H9 (cell line): ENCODE data around the gene HPS4. TPM values are rescaled to one million over a fixed set of nuclear protein-coding genes. Genes with fewer than 3 reads are reported as not detected.

Experiments used
- DNase-seq: peaks from one replicate; pipeline ENCODE4 v3.0.0-alpha.2; 2017
- H2AFZ ChIP-seq: one replicate; pipeline ENCODE4 v1.6.1; 2013; ENCODE audit warnings: mild to moderate bottlenecking, low read length, control low read depth, moderate library complexity
- H2AK5ac ChIP-seq: 2 replicates; pipeline ENCODE4 v1.6.1; 2013; ENCODE audit warnings: low read length, control low read depth, mixed read lengths; ENCODE audit not compliant: insufficient read length
- H2BK120ac ChIP-seq: one replicate; pipeline ENCODE4 v1.6.1; 2013; ENCODE audit warnings: low read depth, mild to moderate bottlenecking, low read length, control low read depth, inconsistent platforms; ENCODE audit not compliant: poor library complexity, severe bottlenecking
- H2BK12ac ChIP-seq: 2 replicates; pipeline ENCODE4 v1.6.1; 2013; ENCODE audit warnings: low read length, control low read depth, mixed read lengths, low read depth; ENCODE audit not compliant: insufficient read length
- H2BK15ac ChIP-seq: 2 replicates; pipeline ENCODE4 v1.6.1; 2013; ENCODE audit warnings: low read depth, low read length, control low read depth
- H2BK20ac ChIP-seq: one replicate; pipeline ENCODE4 v1.6.1; 2013; ENCODE audit warnings: low read depth, mild to moderate bottlenecking, low read length, control low read depth, inconsistent platforms; ENCODE audit not compliant: poor library complexity, severe bottlenecking
- H2BK5ac ChIP-seq: 2 replicates; pipeline ENCODE4 v1.6.1; 2013; ENCODE audit warnings: low read length, control low read depth, mixed read lengths; ENCODE audit not compliant: insufficient read length
- H3K14ac ChIP-seq: 2 replicates; pipeline ENCODE4 v1.6.1; 2013; ENCODE audit warnings: low read length, control low read depth; ENCODE audit not compliant: insufficient read depth
- H3K18ac ChIP-seq: 2 replicates; pipeline ENCODE4 v1.6.1; 2013; ENCODE audit warnings: low read depth, mild to moderate bottlenecking, mixed read lengths, low read length, control low read depth; ENCODE audit not compliant: insufficient read length
- H3K23ac ChIP-seq: 2 replicates; pipeline ENCODE4 v1.6.1; 2013; ENCODE audit warnings: low read length, control low read depth, mixed read lengths, low read depth; ENCODE audit not compliant: insufficient read length
- H3K23me2 ChIP-seq: 2 replicates; pipeline ENCODE4 v1.6.1; 2013; ENCODE audit warnings: low read depth, mild to moderate bottlenecking, mixed read lengths, low read length, control low read depth; ENCODE audit not compliant: insufficient read length, poor library complexity, severe bottlenecking
- H3K27ac ChIP-seq: 2 replicates; pipeline ENCODE4 v1.5.1; 2013; ENCODE audit warnings: low read length, control low read depth, mixed read lengths, low read depth; ENCODE audit not compliant: insufficient read length
- H3K27me3 ChIP-seq: 2 replicates; pipeline ENCODE4 v1.6.1; 2013; ENCODE audit warnings: low read length, control low read depth, inconsistent platforms; ENCODE audit not compliant: insufficient read depth
- H3K4ac ChIP-seq: 2 replicates; pipeline ENCODE4 v1.6.1; 2013; ENCODE audit warnings: low read depth, mild to moderate bottlenecking, control low read depth, inconsistent platforms, low read length, moderate library complexity
- H3K4me1 ChIP-seq: 2 replicates; pipeline ENCODE4 v1.6.1; 2013; ENCODE audit warnings: low read length, control low read depth, inconsistent platforms; ENCODE audit not compliant: insufficient read depth
- H3K4me2 ChIP-seq: 2 replicates; pipeline ENCODE4 v1.6.1; 2013; ENCODE audit warnings: low read length, control low read depth, mixed read lengths; ENCODE audit not compliant: insufficient read length, insufficient read depth
- H3K56ac ChIP-seq: 2 replicates; pipeline ENCODE4 v1.6.1; 2013; ENCODE audit warnings: low read depth, mild to moderate bottlenecking, mixed read lengths, low read length, control low read depth; ENCODE audit not compliant: insufficient read length
- H3K79me1 ChIP-seq: 2 replicates; pipeline ENCODE4 v1.6.1; 2013; ENCODE audit warnings: low read depth, mild to moderate bottlenecking, moderate library complexity, low read length, control low read depth, inconsistent platforms; ENCODE audit not compliant: insufficient read depth, poor library complexity, severe bottlenecking
- H3K79me2 ChIP-seq: 2 replicates; pipeline ENCODE4 v1.6.1; 2013; ENCODE audit warnings: low read length, control low read depth, inconsistent platforms; ENCODE audit not compliant: insufficient read depth
- H3K9ac ChIP-seq: 2 replicates; pipeline ENCODE4 v1.6.1; 2013; ENCODE audit warnings: low read length, control low read depth, mixed read lengths; ENCODE audit not compliant: insufficient read length; ENCODE audit errors: extremely low read depth
- H3K9me3 ChIP-seq: one replicate; pipeline ENCODE4 v1.6.1; 2013; ENCODE audit warnings: low read depth, low read length, inconsistent platforms; ENCODE audit not compliant: control insufficient read depth
- H3T11ph ChIP-seq: one replicate; pipeline ENCODE4 v1.6.1; 2013; ENCODE audit warnings: mild to moderate bottlenecking, low read length, control low read depth, inconsistent platforms
- H4K20me1 ChIP-seq: one replicate; pipeline ENCODE4 v1.6.1; 2013; ENCODE audit not compliant: control insufficient read depth, insufficient read length, insufficient read depth
- H4K5ac ChIP-seq: 2 replicates; pipeline ENCODE4 v1.6.1; 2013; ENCODE audit warnings: low read depth, mild to moderate bottlenecking, mixed read lengths, low read length, control low read depth; ENCODE audit not compliant: insufficient read length
- H4K8ac ChIP-seq: replicated peaks from 2 replicates; pipeline ENCODE4 v1.6.1; 2013; ENCODE audit warnings: low read length, control low read depth, mixed read lengths, low read depth; ENCODE audit not compliant: insufficient read length
- H4K91ac ChIP-seq: 2 replicates; pipeline ENCODE4 v1.6.1; 2013; ENCODE audit warnings: low read depth, mild to moderate bottlenecking, moderate library complexity, mixed read lengths, low read length, control low read depth; ENCODE audit not compliant: insufficient read length
- H3K27ac Mint-ChIP-seq, 3 experiments: 2 replicates in 2 of 3; 3 replicates in 1 of 3; pipeline ENCODE4 v1.8.0; 2020 to 2021; ENCODE audit warnings: mixed read lengths in 3 of 3, mild to moderate bottlenecking in 1 of 3, moderate library complexity in 1 of 3
- H3K27me3 Mint-ChIP-seq: 2 replicates; pipeline ENCODE4 v1.8.0; 2021; ENCODE audit warnings: low read depth, mild to moderate bottlenecking, moderate library complexity, mixed read lengths
- H3K36me3 Mint-ChIP-seq, 3 experiments: 2 replicates in 2 of 3; 3 replicates in 1 of 3; pipeline ENCODE4 v1.8.0; 2020 to 2021; ENCODE audit warnings: low read depth in 3 of 3, mixed read lengths in 3 of 3; ENCODE audit not compliant: insufficient read depth in 1 of 3
- H3K4me1 Mint-ChIP-seq, 2 experiments: 2 replicates each; pipeline ENCODE4 v1.8.0; 2020; ENCODE audit warnings: mixed read lengths in 2 of 2
- H3K4me3 Mint-ChIP-seq, 2 experiments: 2 replicates in 1 of 2; 3 replicates in 1 of 2; pipeline ENCODE4 v1.8.0; 2020 to 2021; ENCODE audit warnings: mild to moderate bottlenecking in 2 of 2, mixed read lengths in 2 of 2, moderate library complexity in 1 of 2
- H3K9me3 Mint-ChIP-seq, 2 experiments: 2 replicates in 1 of 2; 3 replicates in 1 of 2; pipeline ENCODE4 v1.8.0; 2020; ENCODE audit warnings: mild to moderate bottlenecking in 2 of 2, mixed read lengths in 2 of 2, moderate library complexity in 1 of 2
- CTCF ChIP-seq: fragments of 200-600 bp; sonication (generic); conservative IDR thresholded peaks from 3 replicates; pipeline ENCODE4 v1.8.0; 2021; ENCODE audit warnings: antibody characterized with exemption, mild to moderate bottlenecking
- WGBS: extraction: QIAGEN DNeasy Blood & Tissue Kit; methylation state at CpG from one replicate; pipeline ENCODE4 v1.1.7; 2013; ENCODE audit warnings: missing lambda C conversion rate, low lambda C conversion rate, mixed read lengths; ENCODE audit not compliant: insufficient read length; ENCODE audit errors: extremely low coverage; 5-methylcytosine and 5-hydroxymethylcytosine counted together
- total RNA-seq: library from RNA; stranded (reverse); gene quantifications from 2 replicates; pipeline ENCODE4 v1.2.1, GENCODE V29; 2021

HPS4 gene
- total RNA-seq, 1 experiment from 2014 or later: 26.2 TPM

- no peaks in the 10 kb centered on the region for H3K79me1 ChIP-seq
- H4K5ac ChIP-seq: no peak overlapping the region
- H3K56ac ChIP-seq: no peak overlapping the region
- H3K18ac ChIP-seq: no peak overlapping the region
- H3K27ac ChIP-seq: no peak overlapping the region
- DNase-seq: peak; percentile 64
- no peak overlapping the region for H3K23ac ChIP-seq
- no peak overlapping the region for H3K4ac ChIP-seq
- H2AK5ac ChIP-seq: no peak overlapping the region
- H3K27me3 ChIP-seq: no peaks in the 10 kb centered on the region
- H3K23me2 ChIP-seq: no peaks in the 10 kb centered on the region
- WGBS: no CpG with 5 or more reads among the region's 4 CpGs
- H3K4me2 ChIP-seq: no peak overlapping the region
- H4K91ac ChIP-seq: no peak overlapping the region
- Mint-ChIP-seq H3K36me3 (peaks cover 0 to 6% (median 4%) of the 10 kb centered on the region in 3 experiments; a peak in 3 of 7 replicates), H3K27ac (peak overlapping the region in 2 of 3 experiments; percentile 71 to 99; a peak in 3 of 7 replicates), H3K4me3 (no peak overlapping the region), H3K9me3 (no peaks in the 10 kb centered on the region), H3K4me1 (peaks cover 7 to 15% of the 10 kb centered on the region in 2 experiments), H3K27me3 (no peaks in the 10 kb centered on the region)
- H2BK5ac ChIP-seq: no peak overlapping the region
- no peaks in the 10 kb centered on the region for H3K79me2 ChIP-seq
- no peaks in the 10 kb centered on the region for H4K20me1 ChIP-seq
- no peak overlapping the region for H2AFZ ChIP-seq
- no peak overlapping the region for H3K9ac ChIP-seq
- H2BK120ac ChIP-seq: no peak overlapping the region
- H2BK15ac ChIP-seq: no peak overlapping the region
- H3K14ac ChIP-seq: no peak overlapping the region
- no peaks in the 10 kb centered on the region for H3K4me1 ChIP-seq
- H4K8ac ChIP-seq: no peak overlapping the region
- H2BK20ac ChIP-seq: no peak overlapping the region
- no peak overlapping the region for H3T11ph ChIP-seq
- no peak overlapping the region for H2BK12ac ChIP-seq
- no peak for TF ChIP-seq CTCF
- H3K9me3 ChIP-seq: no peaks in the 10 kb centered on the region
Observed at GRCh38 chr22:26442086-26442756, 41.4 kb downstream of the HPS4 start.
